NCI-H128 (cell line): ENCODE measurements around the gene RHBG.
A peak's percentile ranks its signal among the peaks of the same experiment; 100 is the strongest.
"Not testable (repeated sequence)": the region's sequence is repeated elsewhere in the genome, so short reads cannot be mapped to it uniquely, and the experiment has no call there.

Experiments
- DNase-seq: peaks from one replicate; lab custom pipeline; 2025; ENCODE audit not compliant: unreplicated experiment; lab: John Stamatoyannopoulos, UW

Gene RHBG, protein sequence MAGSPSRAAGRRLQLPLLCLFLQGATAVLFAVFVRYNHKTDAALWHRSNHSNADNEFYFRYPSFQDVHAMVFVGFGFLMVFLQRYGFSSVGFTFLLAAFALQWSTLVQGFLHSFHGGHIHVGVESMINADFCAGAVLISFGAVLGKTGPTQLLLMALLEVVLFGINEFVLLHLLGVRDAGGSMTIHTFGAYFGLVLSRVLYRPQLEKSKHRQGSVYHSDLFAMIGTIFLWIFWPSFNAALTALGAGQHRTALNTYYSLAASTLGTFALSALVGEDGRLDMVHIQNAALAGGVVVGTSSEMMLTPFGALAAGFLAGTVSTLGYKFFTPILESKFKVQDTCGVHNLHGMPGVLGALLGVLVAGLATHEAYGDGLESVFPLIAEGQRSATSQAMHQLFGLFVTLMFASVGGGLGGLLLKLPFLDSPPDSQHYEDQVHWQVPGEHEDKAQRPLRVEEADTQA

DNA sequence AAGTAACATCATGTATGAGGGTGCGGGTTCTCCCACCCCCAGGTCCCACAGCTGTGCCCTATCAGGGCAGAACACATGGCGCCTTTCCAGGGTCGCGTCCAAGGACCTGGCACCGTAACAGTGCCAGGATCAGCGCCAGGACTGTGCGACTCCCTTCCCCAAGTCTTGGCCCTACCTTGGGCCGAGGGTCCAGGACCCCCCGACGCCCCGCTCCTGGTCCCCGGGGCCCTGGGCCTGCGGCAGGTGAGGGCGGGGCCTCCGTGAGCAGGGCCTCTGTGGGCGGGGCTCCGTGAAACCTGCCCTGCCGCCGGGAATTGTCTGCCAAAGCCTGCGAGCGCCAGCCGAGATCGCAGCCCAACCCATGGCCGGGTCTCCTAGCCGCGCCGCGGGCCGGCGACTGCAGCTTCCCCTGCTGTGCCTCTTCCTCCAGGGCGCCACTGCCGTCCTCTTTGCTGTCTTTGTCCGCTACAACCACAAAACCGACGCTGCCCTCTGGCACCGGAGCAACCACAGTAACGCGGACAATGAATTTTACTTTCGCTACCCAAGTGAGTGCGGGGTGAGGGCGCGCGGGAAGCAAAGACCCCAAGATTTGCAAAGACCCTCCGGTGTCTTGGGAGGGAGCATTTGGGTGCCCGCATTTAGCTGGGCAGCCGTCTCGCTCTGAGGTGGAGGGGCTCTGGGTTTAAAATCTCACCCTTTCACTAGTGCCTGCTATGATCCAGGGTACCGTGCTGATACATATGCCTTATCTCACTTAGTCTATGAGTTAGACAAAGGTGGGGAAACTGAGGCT, at the start of gene RHBG:
TSS of gene RHBG (plus strand) at position 323 of the 796 bp plus-strand sequence. CDS start at position 362, 39 bp downstream.
- peak; percentile 19 for DNase-seq

DNA sequence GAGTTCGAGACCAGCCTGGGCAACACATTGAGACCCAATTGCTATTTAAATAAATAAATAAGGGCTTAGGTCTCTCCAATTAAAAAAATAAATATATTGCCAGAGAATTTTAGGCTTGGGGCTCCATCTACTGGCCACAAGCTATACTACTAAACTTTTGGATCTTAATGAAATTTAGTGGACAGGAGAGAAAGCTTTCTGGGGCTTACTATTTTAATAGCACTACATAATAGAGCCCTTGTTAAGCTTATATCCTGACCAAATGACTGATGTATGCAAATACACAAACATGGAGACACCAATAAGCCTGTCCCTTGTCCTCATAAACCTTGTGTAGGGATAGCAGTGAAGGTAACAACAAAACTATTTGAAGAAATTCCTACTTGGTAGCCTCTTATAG, 49.3 kb upstream of the RHBG start:
- DNase-seq, result no peak

DNA sequence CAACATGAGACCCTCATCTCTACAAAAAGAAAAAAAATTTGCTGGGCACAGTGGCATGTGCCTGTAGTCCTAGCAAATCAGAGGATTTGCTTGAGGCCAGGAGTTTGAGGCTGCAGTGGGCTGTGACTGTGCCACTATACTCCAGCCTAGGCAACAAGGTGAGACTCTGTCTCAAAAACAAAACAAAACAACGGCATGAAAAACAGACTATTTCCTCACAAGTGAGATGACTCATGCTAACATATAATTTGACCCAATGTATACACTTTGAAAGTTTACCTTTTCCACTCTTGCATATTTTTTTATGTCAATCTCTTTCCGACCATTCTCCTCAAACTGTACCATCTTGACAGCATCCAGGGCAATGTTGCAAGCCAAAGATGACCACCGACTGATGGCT, 48.5 kb upstream of the RHBG start:
- DNase-seq, result no peak

DNA sequence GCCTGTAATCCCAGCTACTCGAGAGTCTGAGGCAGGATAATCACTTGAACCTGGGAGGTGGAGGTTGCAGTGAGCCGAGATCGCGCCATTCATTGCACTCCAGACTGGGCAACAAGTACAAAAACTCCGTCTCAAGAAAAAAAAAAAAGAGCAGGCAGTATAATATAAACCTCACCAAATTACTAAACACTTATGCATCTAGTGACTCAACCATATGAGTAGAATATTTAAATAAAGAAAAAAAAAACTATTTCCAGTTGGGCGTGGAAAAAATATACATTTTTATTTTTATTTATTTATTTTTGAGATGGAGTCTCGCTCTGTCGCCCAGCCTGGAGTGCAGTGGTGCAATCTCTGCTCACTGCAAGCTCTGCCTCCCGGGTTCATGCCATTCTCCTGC, 45.8 kb upstream of the RHBG start:
- DNase-seq, result not testable (repeated sequence)

DNA sequence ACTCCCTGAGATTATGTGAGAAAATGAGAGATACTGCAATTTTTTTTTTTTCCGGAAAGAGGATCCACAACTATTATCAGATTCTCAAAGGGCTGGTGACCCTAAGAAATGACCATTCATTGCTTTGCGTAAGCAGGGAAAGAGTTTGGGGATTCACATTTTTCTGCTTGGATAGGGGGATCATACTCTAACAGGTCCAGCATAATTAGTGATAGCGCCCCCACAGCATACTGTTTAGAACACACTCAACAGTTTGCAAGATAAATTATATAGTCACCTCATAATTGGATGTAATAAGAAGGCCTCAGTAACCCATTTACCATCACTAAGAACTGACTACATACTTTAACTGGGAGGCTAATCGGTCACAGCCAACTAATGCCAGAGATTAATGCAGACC, 32.8 kb upstream of the RHBG start:
- no peak for DNase-seq

DNA sequence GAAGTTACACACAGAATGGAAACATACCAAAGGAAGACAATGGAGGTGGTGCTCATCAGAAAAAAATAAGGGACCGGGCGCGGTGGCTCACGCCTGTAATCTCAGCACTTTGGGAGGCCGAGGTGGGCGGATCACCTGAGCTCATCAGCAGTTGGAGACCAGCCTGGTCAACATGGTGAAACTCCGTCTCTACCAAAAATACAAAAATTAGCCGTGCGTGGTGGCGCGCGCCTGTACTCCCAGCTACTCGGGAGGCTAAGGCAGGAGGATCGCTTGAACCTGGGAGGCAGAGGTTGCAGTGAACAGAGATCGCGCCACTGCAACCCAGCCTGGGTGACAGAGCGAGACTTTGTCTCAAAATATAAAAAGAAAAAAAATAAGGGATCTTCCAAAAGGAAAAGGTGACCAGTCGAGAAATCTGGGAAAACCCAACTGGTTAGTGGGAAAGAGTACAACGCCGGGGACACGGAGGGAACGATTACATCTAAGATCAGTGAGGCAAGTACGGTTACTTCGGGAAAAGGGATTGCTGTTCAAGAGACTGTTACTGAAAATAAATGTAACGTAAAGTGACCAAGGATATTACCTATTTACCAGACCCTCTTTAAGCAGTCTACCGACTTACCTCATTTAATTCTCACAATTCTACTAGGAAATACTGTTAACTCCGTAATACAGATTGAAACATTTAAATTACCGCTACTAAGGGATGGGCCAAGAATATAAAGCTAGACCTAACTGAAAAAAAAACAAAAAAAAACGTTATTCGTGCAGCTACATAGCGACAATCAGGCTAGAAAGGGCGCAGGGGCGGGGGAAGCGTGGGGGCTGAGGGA, 31.7 kb upstream of the RHBG start:
- no peak for DNase-seq

DNA sequence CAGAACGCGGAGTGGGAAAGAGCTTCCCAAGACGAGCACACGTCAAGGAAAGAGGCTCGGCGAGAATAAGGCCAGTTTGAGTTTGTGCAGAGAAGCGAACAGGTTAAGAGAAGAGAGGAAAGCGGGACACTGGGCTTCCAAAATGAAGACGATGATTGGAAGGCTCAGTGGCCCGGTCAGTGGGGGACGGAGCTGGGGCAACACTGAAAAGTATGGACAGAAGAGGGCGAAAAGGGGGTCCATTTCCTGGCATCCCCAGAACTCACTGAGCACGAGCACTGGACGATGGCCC, 31.2 kb upstream of the RHBG start:
- DNase-seq, result no peak

DNA sequence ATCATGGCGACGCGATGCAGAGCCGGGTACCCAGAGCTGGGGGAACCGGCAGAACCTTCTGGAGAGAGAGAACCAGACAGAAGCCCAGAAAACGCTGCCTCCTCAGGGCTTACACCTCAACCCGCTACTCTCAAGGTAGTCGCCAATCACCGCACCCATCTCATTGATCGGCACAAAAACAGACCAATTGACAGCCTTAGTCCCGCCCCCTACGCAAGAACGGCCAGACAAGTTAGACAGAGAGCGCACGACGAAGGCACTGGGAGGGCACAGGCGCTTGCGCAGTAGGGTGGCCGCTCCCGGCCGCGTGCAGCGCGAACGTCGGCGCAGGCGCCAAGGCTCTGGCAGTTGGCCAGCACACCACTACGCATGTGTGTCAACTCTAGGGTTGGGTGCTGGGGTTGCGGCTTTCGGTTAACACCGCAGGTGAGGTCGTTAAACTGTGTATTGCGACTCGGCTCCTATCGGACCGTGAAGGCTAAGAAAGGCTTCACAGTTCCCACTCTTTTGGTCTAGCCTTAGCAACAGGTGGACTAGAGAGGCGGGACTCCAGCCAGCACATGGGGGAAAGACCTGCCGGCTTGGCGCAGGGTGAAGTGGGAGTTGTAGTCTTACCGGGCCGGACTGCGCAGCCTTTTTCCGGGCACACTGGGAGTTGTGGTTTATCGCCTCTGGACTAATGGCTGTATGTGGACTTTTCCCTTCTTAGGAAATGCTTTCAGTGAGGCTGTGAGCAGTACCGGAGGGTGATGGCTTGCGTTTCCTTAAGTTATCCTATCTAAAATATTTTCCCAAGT, 30.6 kb upstream of the RHBG start, which contains the start of the genes CCT3 and TSACC:
TSS of gene CCT3 (minus strand) at position 113 of the 797 bp plus-strand sequence. CDS start at position 5, 108 bp downstream.
TSS of gene TSACC (plus strand) at position 347 of the 797 bp plus-strand sequence. CDS start 1,232 bp downstream, outside the sequence.
- peak; percentile 100 for DNase-seq

DNA sequence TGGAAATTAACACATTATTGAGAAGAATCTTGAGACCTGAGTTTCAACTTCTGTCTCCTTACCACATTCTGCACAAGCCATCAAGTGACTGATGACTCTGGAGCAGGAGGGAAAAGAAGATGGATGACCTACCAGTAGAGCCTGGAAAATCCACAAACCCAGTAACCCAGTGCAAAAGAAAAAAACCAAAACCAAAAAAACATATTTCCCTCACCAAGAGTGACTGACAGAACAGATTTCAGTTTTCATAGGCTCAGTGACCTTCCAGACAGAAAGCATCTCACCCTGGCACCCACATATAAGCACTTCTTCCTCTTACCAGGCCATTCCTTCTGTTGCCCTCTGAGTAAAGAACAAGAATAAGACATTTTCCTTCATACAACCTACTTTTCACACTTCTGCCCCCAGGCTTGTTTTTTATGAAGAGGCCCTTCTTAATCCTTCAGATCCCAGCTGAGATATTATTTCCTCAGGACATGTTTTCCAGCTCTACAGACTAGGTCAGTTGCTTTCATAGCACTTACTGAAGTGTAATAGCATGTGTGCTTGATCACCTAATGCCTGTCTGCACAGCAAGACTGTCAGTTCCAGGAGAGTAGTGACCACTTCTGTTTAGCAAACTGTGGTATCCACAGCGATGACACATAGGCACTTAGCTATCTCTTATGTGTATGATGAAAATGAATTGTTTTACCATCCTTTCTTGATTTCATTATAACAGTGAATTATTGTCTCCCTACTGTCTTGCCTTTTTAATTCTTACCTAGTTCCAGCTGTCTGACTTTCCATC, 26.6 kb upstream of the RHBG start:
- DNase-seq, result no peak

DNA sequence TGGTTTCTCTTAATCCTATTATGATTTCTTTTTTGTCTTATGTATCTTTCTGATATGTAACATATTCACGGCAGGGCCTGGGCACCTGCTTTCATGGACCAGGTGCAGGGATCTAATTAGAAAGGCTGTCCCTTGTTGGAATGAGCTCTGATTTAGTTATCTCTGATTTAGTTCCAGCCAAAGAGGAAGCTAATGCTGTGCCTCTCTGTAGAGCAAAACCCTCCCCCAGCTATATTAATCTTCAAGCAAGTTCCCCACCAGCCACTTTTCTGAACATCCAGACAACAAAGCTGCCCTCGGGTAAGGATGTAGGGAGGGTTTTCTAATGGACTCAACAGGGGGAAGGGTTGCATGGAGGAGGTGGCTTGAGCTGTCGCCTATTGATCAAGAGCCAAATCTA, 24.6 kb upstream of the RHBG start:
- DNase-seq, result no peak

DNA sequence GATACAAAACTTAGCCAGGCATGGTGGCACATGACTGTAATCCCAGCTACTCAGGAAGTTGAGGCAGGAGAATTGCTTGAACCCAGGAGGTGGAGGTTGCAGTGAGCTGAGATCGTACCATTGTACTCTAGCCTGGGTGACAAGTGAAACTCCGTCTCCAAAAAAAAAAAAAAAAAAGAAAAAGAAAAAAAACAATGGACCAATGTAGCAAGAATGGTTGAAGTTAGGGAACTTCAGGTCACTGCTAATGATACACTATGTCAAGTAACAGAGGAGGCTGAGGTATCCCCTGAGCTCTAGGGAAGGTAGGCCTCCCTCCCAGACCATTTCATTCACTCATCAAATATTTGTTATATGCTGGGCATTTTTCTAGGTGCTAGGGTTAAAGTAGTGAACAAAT, 23.0 kb upstream of the RHBG start:
- DNase-seq, result not testable (repeated sequence)

DNA sequence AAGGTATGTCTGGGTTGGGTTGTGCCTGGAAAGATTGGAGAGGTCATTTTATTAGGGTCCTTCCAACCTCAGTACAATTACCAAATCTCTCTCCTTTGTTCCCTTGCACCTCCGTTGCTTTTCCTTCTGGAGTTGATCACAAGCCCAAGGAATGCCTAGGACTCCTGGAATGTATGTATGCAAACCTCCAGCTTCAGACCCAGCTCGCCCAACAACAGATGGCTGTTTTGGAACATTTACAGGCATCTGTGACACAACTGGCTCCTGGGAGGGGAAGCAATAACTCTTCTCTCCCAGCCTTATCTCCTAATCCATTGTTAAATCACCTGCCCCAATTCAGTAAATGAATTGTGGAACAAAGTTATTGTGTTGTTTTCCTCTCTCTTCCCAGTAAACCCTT, 22.4 kb upstream of the RHBG start:
- DNase-seq, result no peak

DNA sequence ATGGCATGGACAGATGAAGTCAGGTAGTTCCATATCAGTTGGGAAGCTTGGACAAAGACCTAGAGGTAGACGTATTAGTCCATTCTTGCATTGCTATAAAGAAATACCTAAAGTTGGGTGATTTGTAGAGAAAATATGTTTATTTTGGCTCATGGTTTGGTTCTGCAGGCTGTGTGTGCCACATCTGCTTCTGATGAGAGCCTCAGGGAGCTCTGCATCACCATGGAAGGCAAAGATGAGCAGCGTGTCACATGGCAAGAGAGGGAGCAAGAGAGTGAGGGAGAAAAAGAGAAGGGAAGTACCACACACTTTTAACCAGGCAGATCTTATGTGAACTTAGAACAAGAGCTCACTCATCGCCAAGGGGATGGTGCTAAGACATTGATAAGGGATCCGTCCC, 21.7 kb upstream of the RHBG start:
- DNase-seq, result no peak

DNA sequence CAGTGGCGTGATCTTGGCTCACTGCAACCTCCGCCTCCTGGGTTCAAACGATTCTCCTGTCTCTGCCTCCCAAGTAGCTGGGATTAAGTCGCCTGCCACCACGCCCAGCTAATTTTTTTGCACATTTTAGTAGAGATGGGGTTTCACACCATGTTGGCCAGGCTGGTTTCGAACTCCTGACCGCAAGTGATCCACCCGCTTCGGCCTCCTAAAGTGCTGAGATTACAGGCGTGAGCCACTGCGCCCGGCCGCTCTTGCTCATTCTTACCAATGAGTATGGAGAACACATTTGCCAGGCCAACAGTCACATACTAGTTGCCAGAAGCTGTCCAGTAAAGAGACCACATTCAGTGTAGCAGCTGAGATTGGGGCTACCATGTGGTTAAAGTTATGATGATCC, 16.5 kb upstream of the RHBG start:
- DNase-seq, result not testable (repeated sequence)

DNA sequence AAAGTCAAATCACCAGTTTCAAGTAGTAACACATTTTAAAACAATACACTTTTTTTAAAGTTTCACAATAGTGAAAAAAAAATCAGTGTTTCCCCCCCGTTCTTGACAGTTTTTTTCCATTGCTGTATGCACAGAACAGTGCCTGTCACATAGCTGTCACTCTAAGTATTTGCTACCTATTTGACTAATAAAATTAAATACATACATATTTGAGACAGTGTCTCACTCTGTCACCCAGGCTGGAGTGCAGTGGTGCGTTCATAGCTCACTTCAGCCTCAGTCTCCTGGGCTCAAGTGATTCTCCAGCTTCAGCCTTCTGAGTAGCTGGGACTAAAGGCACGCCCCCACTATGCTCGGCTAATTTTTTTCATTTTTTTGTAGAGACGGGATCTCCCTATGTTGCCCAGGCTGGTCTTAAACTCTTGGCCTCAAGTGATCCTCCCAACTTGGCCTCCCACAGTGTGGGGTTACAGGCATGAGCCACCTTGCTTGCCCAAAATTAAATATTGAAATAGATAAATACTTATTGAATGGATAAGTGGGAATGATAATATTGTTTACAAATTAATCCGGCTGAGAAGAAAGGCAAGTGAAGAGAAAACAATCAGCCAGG, 12.6 kb upstream of the RHBG start:
- DNase-seq, result no peak

DNA sequence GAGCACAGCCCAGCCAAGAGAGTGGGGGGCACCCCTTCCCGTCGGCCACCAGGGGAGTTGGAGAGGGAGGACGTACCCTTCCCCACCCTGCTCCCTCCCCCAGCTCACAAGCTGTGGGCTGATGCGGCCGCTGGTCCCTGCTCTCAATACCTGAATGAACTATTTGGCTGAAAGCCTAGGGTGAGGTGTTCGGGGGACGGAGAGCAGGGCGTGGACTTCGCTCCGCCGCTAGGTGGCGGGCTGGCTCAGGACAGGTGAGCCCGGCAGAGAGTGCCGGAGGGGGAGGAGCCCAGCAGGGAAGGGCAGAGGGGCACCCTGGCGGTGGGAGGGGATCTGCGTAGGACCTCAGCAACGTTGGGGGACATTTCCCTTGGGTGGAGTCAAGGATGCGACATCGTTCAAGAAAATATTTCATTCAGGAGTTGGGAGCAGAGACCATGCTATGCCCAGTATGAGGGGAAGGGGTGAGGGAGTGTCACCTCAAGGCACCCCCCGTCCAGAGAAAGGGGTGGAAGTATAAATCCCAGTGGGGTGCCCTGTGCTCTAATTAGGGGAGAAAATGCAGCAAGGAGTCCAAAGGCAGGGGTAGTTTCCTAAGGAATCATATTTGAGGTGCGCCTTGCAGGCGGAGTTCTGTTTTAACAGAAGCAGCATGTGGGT, 12.0 kb upstream of the RHBG start:
- DNase-seq, result peak; percentile 86

DNA sequence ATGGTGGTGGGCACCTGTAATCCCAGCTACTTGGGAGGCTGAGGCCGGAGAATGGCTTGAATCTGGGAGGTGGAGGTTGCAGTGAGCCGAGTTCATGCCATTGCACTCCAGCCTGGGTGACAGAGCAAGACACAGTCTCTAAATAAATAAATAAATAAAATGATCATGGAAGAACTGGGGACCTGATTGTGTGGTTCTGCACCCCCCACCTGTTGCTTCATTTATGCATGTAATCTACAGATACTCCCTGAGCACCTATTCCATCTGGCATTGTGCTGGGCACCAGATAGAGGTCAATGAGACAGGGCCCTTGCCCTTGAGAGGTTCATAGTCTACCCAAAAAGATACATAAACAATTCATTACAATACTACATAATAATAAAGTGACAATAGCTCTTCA, 11.0 kb upstream of the RHBG start:
- DNase-seq, result no peak

DNA sequence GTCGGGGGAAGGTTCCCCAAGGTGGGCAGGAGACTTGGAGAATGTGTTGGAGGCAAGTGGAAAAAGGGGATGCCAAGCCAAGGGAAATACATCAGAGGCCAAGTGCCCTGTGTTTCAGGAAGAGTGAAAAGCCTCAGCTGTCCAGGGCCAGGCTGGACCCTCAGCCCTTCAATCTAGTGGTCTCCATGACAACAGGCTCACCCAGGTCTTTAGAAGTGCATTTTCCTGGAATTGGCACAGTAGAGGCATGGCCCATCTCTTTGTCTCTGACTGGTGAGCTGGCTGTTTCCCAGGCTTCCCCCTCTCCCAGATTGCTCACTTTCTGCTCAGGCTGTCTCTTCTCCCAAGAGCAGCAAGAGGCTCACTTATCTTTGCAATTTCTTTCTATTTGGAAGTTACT, 10.4 kb upstream of the RHBG start:
- no peak for DNase-seq

DNA sequence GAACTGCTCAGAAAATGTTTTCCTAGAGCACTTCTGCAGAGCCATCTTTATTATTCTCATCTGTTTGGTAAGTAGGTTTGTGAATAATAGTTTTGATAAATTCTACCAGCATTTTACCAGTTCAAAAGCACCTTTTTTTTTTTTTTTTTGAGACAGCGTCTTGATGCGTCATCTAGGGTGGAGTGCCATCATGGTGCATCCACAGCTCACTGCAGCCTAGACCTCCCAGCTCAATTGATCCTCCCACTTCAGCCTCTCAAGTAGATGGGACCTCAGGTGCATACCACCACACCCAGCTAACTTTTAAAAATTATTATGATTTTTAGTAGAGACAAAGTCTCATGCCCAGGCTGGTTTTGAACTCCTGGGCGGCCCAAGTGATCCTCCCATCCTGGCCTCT, 9.8 kb upstream of the RHBG start:
- no peak for DNase-seq
